ENCODE results near the gene IKBKG. TPM values are rescaled to one million over a fixed set of nuclear protein-coding genes. Genes with fewer than 3 reads are reported as not detected.

IKBKG gene
- total and polyA plus RNA-seq, 2 of the 4 experiments (the other 2 are of a cell fraction), result 16.5 to 38.2 TPM

GRCh38 chrX:154519389-154519788 is 28.0 kb upstream of the IKBKG start:
- H3K14ac ChIP-seq (replicated peaks; ENCODE audit: low read depth, low read length), result no peak overlapping the region
- H3K9me3 ChIP-seq (ENCODE audit: control insufficient read depth, insufficient read depth, low read length), result no peaks in the 10 kb centered on the region; the same call in 1 of the 2 replicates
- intact Hi-C loops (cut with micrococcal nuclease), result no loop called here
- peaks cover 8% of the 10 kb centered on the region in 2 experiments; a peak in 2 of 4 replicates for H3K79me1 ChIP-seq (ENCODE audit: low read depth in 1 of 2, low read length in 2 of 2)
- no peak overlapping the region for H2BK120ac ChIP-seq (ENCODE audit: low read depth, low read length)
- H2AK5ac ChIP-seq (ENCODE audit: low read depth, low read length), result no peak overlapping the region
- BruUV-seq (replicated peaks), result no TSS peak
- no peak overlapping the region for H2BK5ac ChIP-seq (ENCODE audit: low read depth, low read length, poor library complexity, severe bottlenecking)
- no peak overlapping the region for H3K4ac ChIP-seq (ENCODE audit: low read depth, low read length)
- ChIA-PET POLR2A (ENCODE audit: unreplicated experiment) (no interaction called here), CTCF (interaction anchor here (1.5 kb wide), 1 partner anchor 8 kb away, joined by 5 read pairs; no protein-coding TSS in a partner anchor)
- H3K36me3 ChIP-seq (ENCODE audit: control insufficient read depth, insufficient read depth, low read length), result no peaks in the 10 kb centered on the region
- H3K4me2 ChIP-seq (ENCODE audit: low read depth, low read length), result no peak overlapping the region
- no peak overlapping the region for H3K9ac ChIP-seq (ENCODE audit: low read depth, low read length)
- no peak overlapping the region for H3K27ac ChIP-seq (ENCODE audit: insufficient read depth, low read length)
- DNase-seq (no peak), ATAC-seq (ENCODE audit: low read depth) (no peak)
- no peak overlapping the region for H2BK20ac ChIP-seq (ENCODE audit: low read depth, low read length)
- H2AFZ ChIP-seq (replicated peaks; ENCODE audit: low read length, poor library complexity), result no peak overlapping the region
- in situ Hi-C loops (cut with MboI; ENCODE audit: low sequenced_read_pairs), result no loop called here
- dilution Hi-C loops (cut with HindIII; ENCODE audit: low sequenced_read_pairs, unreplicated experiment), result no loop called here
- H3K4me3 ChIP-seq (ENCODE audit: insufficient read depth, low read depth, low read length), result no peak overlapping the region
- H2AK9ac ChIP-seq (replicated peaks; ENCODE audit: low read depth, low read length, poor library complexity), result no peak overlapping the region
- H3K27me3 ChIP-seq (ENCODE audit: control insufficient read depth, insufficient read depth, low read length), result no peaks in the 10 kb centered on the region
- no peak overlapping the region for H4K91ac ChIP-seq (ENCODE audit: insufficient read depth, low read depth, low read length)
- H3K23ac ChIP-seq (ENCODE audit: low read depth, low read length), result no peak overlapping the region
- H4K20me1 ChIP-seq (ENCODE audit: insufficient read depth, low read length), result no peaks in the 10 kb centered on the region
- H4K5ac ChIP-seq (ENCODE audit: low read depth, low read length), result no peak overlapping the region
- TF ChIP-seq BHLHE40 (IDR thresholded peaks at IDR 0.05; ENCODE audit: low read depth, low read length), result no peak
- no peak for TF ChIP-seq CHD1 (IDR thresholded peaks at IDR 0.05; ENCODE audit: low read depth, low read length)
- TF ChIP-seq CEBPB (IDR thresholded peaks at IDR 0.05; ENCODE audit: low read depth, low read length), result no peak
- no peak for TF ChIP-seq POLR2A (IDR thresholded peaks at IDR 0.05; ENCODE audit: low read depth, low read length)
- no peak for TF ChIP-seq RFX5 (IDR thresholded peaks at IDR 0.05; ENCODE audit: low read depth, low read length)
- TF ChIP-seq SMC3 (IDR thresholded peaks at IDR 0.05; ENCODE audit: low read depth, low read length), result no peak
- TF ChIP-seq RAD21 (IDR thresholded peaks at IDR 0.05; ENCODE audit: low read length), result no peak
- TF ChIP-seq NFE2L2 (IDR thresholded peaks at IDR 0.05; ENCODE audit: low read depth, low read length), result no peak
- WGBS, 2 experiments (ENCODE audit: extremely low coverage in 2 of 2, insufficient read length in 1 of 2), result 93% methylated on average over 3 of the region's 8 CpGs; no CpG with 5 or more reads in 1 of the 2 experiments
- H3K4me1 ChIP-seq (ENCODE audit: control insufficient read depth, insufficient read depth, low read length), result peaks cover 8% of the 10 kb centered on the region; the same call in 1 of the 2 replicates
- H2BK15ac ChIP-seq (ENCODE audit: low read depth, low read length), result no peak overlapping the region
- H3K56ac ChIP-seq (ENCODE audit: extremely low read depth, insufficient read depth, low read length), result no peak overlapping the region
- no peak overlapping the region for H4K8ac ChIP-seq (ENCODE audit: low read depth in 2 of 2, low read length in 2 of 2)
- peaks cover 3% of the 10 kb centered on the region; the same call in 1 of the 2 replicates for H3K9me1 ChIP-seq (ENCODE audit: insufficient read depth, low read length)
- H3K18ac ChIP-seq (ENCODE audit: low read depth, low read length), result no peak overlapping the region
